Endothelial cell (in vitro differentiated cells): Measurements from ENCODE around the gene SKIL. TPM values are rescaled to one million over a fixed set of nuclear protein-coding genes. Genes with fewer than 3 reads are reported as not detected.

ENCODE experiments used
- DNase-seq: peaks from one replicate; pipeline ENCODE4 v3.0.0; 2021; ENCODE audit warnings: low spot score
- H3K27ac Mint-ChIP-seq: one replicate; pipeline ENCODE4 v1.8.0; 2021; ENCODE audit warnings: mixed read lengths, inconsistent platforms; ENCODE audit not compliant: unreplicated experiment
- H3K27me3 Mint-ChIP-seq: one replicate; pipeline ENCODE4 v1.8.0; 2021; ENCODE audit warnings: mild to moderate bottlenecking, moderate library complexity, mixed read lengths, inconsistent platforms; ENCODE audit not compliant: unreplicated experiment
- H3K36me3 Mint-ChIP-seq: one replicate; pipeline ENCODE4 v1.8.0; 2021; ENCODE audit warnings: mild to moderate bottlenecking, low read depth, mixed read lengths, inconsistent platforms; ENCODE audit not compliant: unreplicated experiment
- H3K4me1 Mint-ChIP-seq: one replicate; pipeline ENCODE4 v1.8.0; 2021; ENCODE audit warnings: mild to moderate bottlenecking, mixed read lengths, inconsistent platforms; ENCODE audit not compliant: unreplicated experiment
- H3K4me3 Mint-ChIP-seq: one replicate; pipeline ENCODE4 v1.8.0; 2021; ENCODE audit warnings: mild to moderate bottlenecking, mixed read lengths, inconsistent platforms; ENCODE audit not compliant: unreplicated experiment
- H3K9me3 Mint-ChIP-seq: one replicate; pipeline ENCODE4 v1.8.0; 2021; ENCODE audit warnings: mixed read lengths, inconsistent platforms; ENCODE audit not compliant: unreplicated experiment
- total RNA-seq: library from RNA; stranded (reverse); fragmentation: NEBNext Ultra II Directional; extraction: Animal tissue kit (Norgen Biotek cat#: 25700); gene quantifications from one replicate; pipeline ENCODE4 v1.2.1, GENCODE V29; 2021; ENCODE audit not compliant: unreplicated experiment
- TF ChIP-seq, protein P1 (sequence below): fragments of 200-600 bp; sonication (generic); IDR thresholded peaks from one replicate; pipeline ENCODE4 v1.5.0; 2021; ENCODE audit warnings: antibody characterized with exemption; ENCODE audit not compliant: unreplicated experiment

SKIL gene
- total RNA-seq, 1 donor from 2014 or later, result 89.0 TPM

DNA sequence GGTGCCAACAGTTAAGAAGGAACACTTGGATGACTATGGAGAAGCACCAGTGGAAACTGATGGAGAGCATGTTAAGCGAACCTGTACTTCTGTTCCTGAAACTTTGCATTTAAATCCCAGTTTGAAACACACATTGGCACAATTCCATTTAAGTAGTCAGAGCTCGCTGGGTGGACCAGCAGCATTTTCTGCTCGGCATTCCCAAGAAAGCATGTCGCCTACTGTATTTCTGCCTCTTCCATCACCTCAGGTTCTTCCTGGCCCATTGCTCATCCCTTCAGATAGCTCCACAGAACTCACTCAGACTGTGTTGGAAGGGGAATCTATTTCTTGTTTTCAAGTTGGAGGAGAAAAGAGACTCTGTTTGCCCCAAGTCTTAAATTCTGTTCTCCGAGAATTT, 3.0 kb downstream of the SKIL start:
- TF ChIP-seq, protein P1, sequence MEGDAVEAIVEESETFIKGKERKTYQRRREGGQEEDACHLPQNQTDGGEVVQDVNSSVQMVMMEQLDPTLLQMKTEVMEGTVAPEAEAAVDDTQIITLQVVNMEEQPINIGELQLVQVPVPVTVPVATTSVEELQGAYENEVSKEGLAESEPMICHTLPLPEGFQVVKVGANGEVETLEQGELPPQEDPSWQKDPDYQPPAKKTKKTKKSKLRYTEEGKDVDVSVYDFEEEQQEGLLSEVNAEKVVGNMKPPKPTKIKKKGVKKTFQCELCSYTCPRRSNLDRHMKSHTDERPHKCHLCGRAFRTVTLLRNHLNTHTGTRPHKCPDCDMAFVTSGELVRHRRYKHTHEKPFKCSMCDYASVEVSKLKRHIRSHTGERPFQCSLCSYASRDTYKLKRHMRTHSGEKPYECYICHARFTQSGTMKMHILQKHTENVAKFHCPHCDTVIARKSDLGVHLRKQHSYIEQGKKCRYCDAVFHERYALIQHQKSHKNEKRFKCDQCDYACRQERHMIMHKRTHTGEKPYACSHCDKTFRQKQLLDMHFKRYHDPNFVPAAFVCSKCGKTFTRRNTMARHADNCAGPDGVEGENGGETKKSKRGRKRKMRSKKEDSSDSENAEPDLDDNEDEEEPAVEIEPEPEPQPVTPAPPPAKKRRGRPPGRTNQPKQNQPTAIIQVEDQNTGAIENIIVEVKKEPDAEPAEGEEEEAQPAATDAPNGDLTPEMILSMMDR, result no peak
- peak overlapping the region; percentile 80 for H3K4me3 Mint-ChIP-seq
- H3K27ac Mint-ChIP-seq, result no peak overlapping the region
- H3K9me3 Mint-ChIP-seq, result no peaks in the 10 kb centered on the region
- peaks cover 37% of the 10 kb centered on the region for H3K36me3 Mint-ChIP-seq
- H3K4me1 Mint-ChIP-seq, result peaks cover 39% of the 10 kb centered on the region
- peaks cover 17% of the 10 kb centered on the region for H3K27me3 Mint-ChIP-seq
- no peak for DNase-seq

DNA sequence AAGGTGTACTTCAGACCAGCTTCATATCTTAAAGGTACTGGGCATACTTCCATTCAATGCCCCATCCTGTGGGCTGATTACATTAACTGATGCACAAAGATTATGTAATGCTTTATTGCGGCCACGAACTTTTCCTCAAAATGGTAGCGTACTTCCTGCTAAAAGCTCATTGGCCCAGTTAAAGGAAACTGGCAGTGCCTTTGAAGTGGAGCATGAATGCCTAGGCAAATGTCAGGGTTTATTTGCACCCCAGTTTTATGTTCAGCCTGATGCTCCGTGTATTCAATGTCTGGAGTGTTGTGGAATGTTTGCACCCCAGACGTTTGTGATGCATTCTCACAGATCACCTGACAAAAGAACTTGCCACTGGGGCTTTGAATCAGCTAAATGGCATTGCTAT, 3.4 kb downstream of the SKIL start:
- peaks cover 36% of the 10 kb centered on the region for H3K4me1 Mint-ChIP-seq
- H3K27me3 Mint-ChIP-seq, result peaks cover 14% of the 10 kb centered on the region
- DNase-seq, result no peak
- peaks cover 37% of the 10 kb centered on the region for H3K36me3 Mint-ChIP-seq
- H3K9me3 Mint-ChIP-seq, result no peaks in the 10 kb centered on the region
- TF ChIP-seq, protein P1, result no peak
- H3K27ac Mint-ChIP-seq, result no peak overlapping the region
- peak overlapping the region; percentile 56 for H3K4me3 Mint-ChIP-seq

DNA sequence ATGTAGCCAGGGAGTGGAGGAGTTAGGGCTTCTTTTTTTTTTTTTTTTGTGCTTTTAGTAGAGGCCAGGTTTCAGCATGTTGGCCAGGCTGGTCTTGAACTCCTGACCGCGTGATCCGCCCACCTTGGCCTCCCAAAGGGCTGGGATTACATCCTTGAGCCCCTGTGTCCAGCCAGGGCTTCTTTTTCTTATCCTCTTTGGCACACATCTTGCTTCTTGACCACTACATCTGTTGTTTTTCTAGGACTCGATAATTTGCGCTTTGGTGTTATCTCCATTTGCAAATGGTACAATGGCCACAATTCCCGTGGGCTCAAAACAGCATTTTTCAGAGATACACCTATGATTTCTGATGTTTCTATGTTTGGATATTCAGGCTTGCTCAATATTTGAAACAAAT, 4.2 kb downstream of the SKIL start:
- TF ChIP-seq, protein P1, result no peak
- peak overlapping the region; percentile 66 for H3K27ac Mint-ChIP-seq

DNA sequence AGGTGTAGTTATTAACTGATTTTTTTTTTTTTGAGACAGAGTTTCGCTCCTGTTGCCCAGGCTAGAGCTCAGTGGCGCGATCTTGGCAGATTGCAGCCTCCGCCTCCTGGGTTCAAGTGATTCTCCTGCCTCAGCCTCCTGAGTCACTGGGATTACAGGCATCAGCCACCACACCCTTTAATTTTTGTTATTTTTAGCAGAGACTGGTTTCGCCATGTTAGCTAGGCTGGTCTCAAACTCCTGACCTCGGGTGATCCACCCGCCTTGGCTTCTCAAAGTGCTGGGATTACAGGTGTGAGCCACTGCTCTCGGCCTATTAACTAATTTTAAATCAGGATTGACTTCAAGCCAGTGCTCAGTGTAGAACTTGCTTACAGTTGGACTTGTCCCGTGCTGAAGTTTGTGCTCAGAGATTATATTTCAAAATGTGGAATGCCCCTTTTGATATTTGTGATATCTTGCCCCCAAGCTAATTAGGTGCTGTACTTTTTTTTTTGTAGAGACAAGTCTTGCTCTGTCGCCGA, 6.0 kb downstream of the SKIL start:
- Mint-ChIP-seq H3K27me3 (peaks cover 5% of the 10 kb centered on the region), H3K27ac (no peak overlapping the region), H3K4me3 (peak overlapping the region; percentile 42), H3K9me3 (no peaks in the 10 kb centered on the region), H3K4me1 (peaks cover 31% of the 10 kb centered on the region), H3K36me3 (peaks cover 34% of the 10 kb centered on the region)
- TF ChIP-seq, protein P1, result no peak
- no peak for DNase-seq

More for the DNA sequence above, 4.2 kb downstream of the SKIL start:
- peaks cover 37% of the 10 kb centered on the region for H3K36me3 Mint-ChIP-seq
- H3K4me1 Mint-ChIP-seq, result peaks cover 34% of the 10 kb centered on the region
- H3K9me3 Mint-ChIP-seq, result no peaks in the 10 kb centered on the region
- peak overlapping the region; percentile 72 for H3K4me3 Mint-ChIP-seq
- H3K27me3 Mint-ChIP-seq, result peaks cover 10% of the 10 kb centered on the region
- DNase-seq, result no peak

DNA sequence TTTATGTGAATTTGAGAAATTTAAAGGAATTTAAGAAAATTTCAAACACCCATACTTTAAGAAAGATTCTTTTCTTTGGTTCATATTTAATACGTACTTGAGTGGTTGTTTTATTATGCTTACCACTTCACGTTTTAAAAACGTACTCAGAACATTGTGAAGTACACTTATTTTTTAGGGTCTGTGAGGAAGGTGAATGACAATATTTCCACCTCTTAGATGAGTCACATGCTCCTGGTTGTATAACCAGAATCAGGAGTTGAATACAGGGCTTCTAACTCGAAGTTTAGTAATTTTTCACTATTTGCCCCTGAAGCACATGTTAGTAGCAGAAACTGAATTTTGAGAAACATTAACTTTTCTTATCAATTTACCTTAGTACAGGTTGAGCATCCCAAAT, 7.5 kb downstream of the SKIL start:
- DNase-seq, result no peak
- Mint-ChIP-seq H3K27ac (no peak overlapping the region), H3K36me3 (peaks cover 31% of the 10 kb centered on the region), H3K4me1 (peaks cover 23% of the 10 kb centered on the region), H3K27me3 (peaks cover 3% of the 10 kb centered on the region), H3K4me3 (peak overlapping the region; percentile 31), H3K9me3 (no peaks in the 10 kb centered on the region)
- TF ChIP-seq, protein P1, result no peak
